NCI-H510A treated with DMSO at 0.1 percent for 48 hours (cell line): ENCODE data around the gene SPIRE1.
"Not testable (repeated sequence)": the region's sequence is repeated elsewhere in the genome, so short reads cannot be mapped to it uniquely, and the experiment has no call there.

Experiments
- DNase-seq: peaks from one replicate; lab custom pipeline; 2025; lab: John Stamatoyannopoulos, UW

Gene SPIRE1

DNA sequence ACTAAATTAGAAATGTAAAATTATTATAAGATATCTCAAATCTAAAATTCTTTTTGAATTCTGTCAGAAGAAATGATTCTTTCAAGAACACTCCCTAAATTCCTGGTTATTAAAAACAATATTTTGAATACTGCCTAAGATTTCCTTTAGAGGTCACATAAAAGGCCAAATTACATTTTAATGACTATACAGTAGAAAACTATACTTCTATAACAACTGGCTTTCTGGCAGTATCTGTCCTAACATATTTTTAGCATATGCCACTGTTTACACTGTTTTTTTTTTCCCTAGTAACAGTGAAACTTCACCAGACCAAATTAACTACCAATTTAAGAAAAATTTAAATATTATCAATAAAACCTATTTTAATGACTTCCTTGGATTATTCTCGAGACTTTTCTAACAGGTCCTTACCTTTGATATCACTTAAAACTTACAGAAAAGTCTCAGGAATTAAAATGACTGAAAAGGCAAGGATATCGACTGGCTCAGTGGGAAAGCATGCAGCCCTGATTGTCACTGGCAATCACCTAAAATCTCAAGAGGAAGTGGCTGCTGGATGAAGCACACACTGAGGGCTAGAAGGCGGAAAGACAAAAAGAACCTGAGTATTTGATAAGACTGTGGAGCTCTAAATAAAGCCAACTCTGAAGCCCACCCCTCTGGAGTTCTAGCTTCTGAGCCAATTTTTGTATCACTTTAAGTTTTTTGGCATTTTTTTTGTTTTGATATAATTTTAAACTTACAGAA lies 59.6 kb downstream of the SPIRE1 start:
- DNase-seq, result no peak

DNA sequence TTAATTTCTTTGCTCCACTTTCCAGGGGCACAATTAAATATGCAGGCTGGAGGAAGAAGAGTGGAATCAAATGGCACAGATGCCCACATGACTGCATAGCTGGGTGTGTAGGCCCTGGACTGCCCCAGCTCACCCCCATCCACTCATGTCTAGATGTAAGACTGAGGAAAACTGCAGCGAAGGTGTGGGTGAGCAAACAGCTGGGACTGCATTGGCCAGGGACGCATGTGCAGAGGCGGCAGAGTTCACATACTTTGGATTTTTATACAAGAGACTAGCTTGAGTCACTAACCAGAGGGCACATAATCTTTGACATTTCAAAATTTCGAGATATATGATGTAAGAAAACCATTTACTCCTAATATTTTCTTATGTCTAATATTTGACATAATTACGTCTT lies 60.1 kb downstream of the SPIRE1 start:
- no peak for DNase-seq

DNA sequence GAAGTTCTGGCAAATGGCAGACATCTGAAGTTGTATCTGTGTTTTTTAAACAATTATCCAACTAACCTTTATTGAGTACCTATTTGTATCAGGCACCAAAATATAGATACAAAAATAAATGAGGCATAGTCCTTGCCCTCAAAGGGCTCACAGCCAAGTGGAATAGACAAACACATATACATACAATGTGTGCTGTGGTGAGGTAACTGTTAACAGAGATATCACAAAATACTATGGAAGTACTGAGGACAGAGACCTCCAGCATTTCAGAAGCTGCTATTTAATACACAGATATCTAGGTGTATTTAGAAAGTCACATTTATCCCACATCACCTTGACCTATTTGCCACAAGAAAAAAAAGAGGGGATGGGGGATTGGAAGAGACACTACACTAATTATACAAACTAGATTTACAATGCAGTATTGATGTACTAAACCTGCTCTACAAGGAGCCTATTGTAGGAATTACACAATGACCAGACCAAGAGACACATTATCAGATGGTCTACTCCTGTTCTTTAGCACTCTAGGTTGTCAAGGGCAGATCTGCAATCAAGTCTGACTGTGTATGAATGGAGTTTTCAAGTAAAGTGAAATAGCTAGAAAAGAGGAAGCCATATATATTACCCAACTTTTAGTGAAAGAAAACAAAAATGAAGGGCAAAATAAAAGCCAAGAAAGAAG lies 62.2 kb downstream of the SPIRE1 start:
- no peak for DNase-seq

DNA sequence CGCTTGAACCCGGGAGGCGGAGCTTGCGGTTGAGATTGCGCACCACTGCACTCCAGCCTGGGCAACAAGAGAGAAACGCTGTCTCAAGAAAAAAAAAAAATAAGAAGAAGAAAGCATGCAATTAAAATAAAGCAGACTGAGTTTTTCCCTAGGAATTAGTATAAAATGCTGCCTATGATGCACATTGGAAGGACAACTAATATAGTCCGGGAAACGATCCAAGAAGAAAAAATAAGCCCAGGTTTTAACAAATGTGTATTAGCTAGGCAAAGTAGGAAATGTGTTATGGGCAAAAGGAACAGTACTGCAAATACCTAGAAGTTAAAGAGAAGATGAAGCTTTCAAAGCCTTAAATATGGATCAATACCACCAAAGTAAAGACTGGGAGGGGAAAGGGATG lies 64.0 kb downstream of the SPIRE1 start:
- DNase-seq, result no peak

DNA sequence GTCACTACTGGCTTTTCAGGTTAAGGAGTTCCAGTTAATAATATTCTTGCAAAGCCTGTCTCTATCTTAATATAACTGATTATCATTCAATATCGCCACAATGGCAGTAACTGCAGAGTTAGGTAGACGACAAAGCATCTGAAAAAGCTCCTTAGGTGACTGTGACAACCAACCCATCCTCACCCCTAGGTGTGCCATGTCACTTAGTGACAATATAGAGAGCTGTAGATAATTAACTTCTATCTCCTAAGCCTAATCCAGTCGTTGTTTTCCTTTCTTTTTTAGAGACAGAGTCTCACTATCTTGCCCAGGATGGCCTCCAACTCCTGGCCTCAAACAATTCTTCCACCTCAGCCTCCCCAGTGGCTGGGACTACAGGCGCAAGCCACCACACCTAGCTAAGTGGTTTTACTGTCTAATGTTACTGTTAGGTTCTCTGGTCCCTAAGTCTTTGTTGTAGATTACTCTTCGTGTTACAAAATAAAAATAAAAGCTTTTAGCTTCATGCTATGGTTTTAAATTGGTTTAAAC lies 65.2 kb downstream of the SPIRE1 start:
- no peak for DNase-seq

DNA sequence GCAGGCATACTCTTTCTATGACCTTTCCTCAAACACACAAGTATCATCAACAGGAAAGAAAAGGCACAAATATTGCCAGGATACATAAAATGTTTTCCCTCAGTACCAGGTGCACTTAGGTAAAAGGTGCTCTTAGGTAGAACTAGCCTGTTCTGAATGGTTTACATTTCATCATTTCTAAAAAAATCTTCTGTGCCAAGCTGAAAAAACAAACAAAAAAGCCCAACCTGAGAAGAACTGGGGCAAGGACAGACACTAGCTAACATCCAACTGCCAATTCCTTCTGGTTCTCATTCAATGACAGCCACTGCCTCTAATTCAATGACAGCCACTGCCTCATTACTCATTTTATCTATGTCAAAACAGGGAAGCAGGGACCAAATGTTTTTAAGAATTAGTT lies 68.5 kb downstream of the SPIRE1 start:
- no peak for DNase-seq

DNA sequence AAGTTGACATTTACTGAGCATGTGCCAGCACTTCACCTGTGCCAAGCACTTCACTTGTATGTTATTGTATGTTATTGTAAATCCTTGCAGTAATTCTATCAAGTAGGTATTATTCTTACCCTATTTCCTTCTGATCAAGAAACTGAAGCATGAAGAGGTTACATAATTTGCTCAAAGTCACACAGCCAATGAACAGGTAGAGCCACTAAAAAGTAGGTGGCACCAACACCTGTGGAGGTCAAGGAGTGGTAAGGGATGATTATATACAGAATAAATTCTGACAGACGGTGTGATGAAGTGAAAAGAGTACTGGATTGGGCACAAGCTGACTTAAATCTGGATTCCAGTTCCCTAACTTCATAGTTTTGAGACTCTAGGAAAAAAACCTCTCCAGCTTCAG lies 71.0 kb downstream of the SPIRE1 start:
- no peak for DNase-seq

DNA sequence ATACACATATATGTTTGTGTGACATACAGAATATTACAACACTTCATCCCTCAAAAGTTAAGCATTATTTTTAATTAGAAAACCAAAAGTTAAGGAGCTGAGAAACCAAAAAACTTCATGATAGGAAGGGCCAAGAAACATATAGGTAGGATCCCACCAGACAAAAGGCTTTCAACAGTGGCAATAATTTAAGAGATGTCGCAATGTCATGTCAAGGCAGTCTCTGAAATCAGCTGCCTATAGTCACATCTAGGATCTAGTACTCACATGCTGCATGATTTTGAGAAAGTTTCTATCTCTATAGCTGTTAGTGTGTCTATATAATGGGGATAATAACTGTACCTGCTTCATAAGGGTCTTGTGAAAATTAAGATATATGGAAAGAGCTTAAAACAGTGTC lies 72.7 kb downstream of the SPIRE1 start:
- no peak for DNase-seq

DNA sequence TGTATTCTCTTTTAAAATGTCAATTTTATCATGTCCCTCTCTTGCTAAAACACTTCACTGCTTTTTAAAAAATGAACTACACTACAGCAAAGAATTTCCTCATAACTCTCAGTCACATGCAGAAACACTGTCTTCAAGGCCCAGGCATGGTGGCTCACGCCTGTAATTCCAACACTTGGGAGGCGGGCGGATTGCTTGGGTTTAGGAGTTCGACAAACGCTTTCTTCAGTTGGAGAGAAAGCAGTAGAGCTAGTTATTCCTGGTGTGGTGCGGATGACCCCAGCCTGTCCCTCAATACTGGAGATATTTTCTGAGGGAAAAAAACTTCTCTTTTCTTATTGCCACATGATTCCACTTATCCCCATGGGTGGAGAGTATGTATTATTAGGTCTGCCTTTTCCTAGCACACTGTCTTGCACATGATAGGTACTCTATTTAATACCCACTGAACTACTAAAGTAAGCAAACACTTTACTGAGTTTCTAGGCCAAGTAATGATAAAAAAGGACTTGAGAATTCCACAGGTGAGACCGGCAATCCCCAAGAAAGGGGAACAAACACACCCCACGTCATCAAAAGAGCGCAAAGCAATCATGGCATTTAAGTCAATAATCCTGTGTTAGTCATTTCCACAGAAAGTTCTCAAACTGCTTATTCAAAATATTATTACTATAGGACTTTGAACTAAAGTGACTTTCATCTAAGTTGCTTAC lies 77.1 kb downstream of the SPIRE1 start:
- DNase-seq, result no peak

DNA sequence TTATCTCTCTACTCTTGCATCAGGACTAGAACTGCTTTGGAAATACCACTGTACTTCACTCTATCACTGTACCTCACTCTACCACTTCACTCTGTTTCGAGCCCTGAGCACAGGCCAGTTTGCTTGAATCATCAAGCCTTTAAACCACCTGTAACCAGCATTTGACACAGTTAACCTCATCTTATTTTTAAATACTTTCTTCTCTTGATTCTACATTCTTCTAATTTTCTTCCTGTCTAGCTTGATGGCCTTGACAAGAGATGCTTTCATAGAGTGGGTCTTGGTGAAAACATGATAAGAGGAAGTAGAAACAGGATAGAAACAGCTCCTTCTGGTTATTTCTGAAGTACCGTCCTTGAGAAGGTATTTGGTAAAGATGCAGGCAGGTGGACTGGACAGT lies 78.1 kb downstream of the SPIRE1 start:
- no peak for DNase-seq

DNA sequence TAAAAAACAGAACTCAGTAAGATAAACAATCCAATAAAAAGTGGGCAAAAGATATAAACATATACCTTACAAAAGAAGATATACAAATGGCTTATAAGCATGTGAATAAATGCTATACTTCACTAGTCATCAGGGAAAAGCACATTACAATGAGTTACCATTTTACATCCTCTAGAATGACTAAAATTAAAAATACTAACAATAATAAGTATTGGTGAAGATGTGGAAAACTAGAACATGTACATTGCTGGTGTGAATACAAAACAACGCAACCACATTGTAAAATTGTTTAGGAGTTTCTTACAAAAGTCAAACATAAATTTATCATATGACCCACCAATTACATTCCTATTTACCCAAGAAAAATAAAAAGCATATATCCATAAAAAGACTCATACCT lies 80.1 kb downstream of the SPIRE1 start:
- no peak for DNase-seq

DNA sequence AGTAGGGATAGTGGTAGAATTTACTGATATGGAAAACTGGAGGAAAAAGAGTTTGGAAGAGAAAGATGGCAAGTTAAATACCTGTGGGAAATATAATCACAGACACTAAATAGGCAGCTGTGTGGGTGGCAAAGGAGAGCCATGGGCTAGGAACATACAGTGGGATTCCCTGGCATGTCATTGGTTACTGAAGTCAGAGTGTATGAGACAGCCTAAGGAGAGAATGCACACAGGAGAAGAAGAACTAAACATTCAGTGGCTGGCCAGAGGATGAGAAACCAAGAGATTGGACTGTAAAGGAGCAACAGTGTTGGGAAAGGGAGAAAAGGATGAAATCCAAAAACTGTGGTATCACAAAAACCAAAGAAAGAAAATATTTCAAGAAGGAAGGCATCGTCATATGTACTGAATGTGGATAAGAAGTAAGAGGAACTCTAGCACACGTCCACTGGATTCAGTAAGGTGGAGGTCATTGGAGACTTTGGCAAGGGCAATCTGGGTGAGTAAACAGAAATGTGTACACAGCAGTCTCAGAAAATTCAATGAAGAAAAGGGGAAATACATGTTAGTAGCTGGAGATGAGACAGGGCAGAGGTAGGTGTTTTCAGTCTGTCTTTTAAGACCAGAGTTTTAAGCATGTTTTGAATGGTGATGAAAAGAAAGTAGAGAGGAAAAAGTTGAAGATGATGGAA lies 83.3 kb downstream of the SPIRE1 start:
- no peak for DNase-seq

DNA sequence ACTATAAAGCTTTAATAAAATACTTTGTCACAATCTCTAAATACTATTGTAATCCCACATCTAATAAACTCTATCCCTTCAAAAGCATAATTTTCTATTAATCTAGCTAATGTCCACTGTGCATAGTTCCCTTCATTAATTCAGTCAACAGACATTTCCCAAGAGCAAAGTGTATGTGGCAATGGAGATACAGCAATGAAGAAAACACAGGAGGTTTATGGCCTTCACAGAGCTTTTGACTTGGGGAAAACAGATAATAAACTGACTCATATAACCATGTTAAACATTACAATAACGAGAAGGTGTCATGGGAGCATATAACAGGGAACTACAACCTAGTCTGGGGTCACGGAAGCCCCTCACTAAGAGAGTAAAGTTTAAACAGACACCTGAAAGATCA lies 86.3 kb downstream of the SPIRE1 start:
- DNase-seq, result no peak

DNA sequence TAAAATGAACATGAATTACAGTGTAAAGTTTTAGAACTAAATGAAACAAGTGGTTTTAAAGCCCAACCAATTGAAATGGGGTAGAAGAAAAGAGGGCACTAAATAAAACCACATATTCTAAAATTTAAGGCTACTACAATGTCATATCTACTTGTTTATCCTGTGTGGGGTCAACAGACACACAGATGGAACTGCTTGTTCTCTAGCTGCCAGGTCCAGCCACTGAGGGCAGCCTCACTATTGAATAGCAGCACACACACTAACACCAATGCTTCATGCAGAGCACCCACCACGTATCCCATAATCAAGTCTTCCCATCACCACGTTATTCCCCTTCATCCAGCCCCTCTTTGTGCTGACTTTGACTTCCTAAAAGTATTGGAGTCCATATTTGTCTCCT lies 88.1 kb downstream of the SPIRE1 start:
- DNase-seq, result no peak

DNA sequence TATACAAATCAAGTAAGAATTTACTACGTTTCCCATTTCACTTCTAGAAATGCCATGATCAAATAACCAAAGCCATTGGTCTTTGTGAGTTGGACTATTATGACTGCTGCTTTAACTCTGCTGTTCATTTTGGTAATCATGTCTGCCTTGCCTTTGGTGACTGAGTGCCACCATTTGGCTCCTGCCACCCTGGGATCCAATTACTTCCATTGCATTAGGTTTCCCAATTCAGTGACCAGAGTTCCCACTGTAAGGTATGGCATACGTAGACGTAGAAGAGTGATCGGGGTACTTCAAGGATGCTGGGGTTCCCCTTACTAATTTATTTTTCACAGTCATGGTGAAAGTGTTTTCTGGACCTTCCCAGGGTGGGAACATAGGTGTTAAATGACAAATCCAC lies 90.1 kb downstream of the SPIRE1 start:
- no peak for DNase-seq

DNA sequence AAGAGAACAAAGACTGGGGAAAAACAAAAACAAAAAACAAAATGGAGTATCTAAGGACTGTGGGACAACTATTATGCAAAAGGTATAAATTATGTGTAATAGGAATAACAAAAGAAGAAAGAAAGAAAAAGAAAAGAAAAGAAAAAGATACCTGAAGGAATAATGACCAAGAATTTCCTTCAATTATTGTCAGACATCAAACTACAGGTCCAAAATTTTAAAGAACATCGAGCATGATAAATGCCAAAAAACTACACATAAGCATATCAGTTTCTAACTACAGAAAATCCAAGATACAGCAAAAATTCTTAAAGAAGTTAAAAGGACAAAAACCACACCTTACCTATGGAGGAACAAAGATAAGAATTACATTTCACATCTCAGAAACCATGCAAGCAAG lies 93.0 kb downstream of the SPIRE1 start:
- DNase-seq, result no peak

DNA sequence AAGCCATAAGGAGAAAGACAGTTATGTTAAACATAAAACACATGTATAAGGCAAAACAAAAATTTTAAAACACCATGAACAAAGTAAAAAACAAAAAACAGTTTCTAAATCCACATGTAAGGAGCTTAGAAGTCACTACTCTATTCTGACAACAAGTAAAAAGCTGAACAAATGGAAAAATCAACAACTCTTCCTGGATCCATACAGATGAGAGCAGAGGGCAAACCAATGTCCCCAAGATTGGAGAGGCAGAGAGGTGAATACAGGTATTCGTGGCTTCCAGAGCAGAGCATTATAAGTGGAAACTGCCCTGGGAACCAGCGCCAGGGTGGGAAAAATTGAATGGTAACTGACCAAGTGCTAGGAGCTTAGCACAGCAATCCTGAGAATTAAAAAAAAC lies 93.5 kb downstream of the SPIRE1 start:
- no peak for DNase-seq

DNA sequence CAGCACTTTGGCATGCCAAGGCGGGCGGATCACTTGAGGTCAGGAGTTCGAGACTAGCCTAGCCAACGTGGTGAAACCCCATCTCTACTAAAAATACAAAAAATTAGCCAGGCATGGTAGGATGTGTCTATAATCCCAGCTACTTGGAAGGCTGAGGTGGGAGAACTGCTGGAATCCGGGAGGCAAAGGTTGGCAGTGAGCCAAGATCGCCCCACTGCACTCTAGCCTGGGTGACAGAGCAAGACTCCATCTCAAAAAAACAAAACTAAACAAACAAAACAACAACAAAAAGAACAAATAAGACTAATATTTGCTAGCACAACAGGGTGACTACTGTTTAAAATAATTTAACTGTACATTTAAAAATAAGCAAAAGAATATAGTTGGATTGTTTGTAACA lies 97.3 kb downstream of the SPIRE1 start:
- DNase-seq, result not testable (repeated sequence)

DNA sequence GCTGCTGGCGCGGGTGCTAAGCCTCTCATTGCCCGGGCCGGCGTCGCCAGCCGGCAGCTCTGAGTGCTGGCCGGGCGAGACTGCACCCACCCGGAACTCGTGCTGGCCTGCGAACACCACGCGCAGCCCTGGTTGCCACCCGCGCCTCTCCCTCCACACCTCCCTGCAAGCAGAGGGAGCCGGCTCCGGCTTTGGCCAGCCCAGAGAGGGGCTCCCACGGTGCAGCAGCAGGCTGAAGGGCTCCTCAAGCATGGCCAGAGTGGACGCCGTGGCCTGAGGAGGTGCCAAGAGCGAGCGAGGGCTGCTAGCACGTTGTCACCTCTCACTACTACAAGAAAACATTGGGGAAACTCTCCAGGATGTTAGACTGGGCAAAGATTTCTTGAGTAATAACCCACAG lies 98.6 kb downstream of the SPIRE1 start:
- DNase-seq, result no peak

DNA sequence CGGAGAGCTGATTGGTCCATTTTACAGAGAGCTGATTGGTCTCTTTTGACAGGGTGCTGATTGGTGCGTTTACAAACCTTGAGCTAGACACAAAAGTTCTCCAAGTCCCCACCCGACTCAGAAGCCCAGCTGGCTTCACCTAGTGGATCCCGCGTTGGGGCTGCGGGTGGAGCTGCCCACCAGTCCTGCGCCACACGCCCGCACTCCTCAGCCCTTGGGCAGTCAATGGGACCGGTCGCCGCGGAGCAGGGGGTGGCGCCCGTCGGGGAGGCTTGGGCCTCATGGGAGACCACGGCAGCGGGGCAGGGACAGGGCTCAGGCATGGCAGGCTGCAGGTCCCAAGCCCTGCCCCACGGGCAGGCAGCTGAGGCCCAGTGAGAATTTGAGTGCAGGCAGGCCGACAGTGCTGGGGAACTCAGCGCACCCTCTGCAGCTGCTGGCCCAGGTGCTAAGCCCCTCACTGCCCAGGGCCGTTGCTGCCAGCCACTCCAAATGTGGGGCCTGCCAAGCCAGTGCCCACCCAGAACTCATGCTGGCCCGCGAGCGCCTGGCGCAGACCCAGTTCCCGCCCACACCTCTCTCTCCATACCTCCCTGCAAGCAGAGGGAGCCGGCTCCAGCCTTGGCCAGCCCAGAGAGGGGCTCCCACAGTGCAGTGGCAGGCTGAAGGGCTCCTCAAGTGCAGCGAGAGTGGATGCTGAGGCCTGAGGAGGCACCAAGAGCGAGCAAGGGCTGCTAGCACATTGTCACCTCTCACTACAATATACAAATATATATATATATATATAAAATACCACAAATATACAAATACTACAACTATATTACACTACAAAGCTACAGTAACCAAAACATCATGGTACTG lies 100.7 kb downstream of the SPIRE1 start:
- no peak for DNase-seq

DNA sequence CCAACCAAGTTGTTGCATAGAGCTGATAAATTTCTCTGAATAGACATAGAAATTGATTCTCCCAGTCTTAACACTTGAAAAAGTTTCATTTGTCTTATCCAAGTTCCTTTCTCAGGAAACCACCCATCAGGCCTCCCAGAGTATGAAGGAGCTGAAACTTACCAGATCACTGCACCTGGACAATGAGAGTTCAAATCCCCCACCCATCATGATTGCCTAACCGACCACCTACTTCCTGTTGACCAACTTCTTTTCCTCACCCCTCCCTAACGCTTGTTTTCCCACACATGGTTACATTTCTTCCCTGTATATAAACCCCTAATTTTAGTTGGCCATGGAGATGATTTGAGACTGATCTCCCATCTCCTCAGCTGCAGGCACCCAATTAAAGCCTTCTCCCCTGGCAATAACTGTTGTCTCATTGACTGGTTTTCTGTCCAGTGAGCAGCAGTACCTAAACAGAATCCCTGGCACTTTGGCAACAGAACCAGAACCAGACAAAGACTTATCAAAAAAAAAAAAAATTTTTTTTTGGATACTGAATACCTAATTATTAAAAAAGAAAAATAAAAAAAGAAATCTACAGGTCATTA lies 103.0 kb downstream of the SPIRE1 start:
- no peak for DNase-seq
